ENCODE measurements around the gene ABCA3.
A peak's percentile ranks its signal among the peaks of the same experiment; 100 is the strongest.
"Not testable (repeated sequence)": the region's sequence is repeated elsewhere in the genome, so short reads cannot be mapped to it uniquely, and the experiment has no call there.

The ABCA3 gene

GRCh38 chr16:2280981-2281542, 59.5 kb downstream of the ABCA3 start:
- no peak for DNase-seq (ENCODE audit: low read depth in 2 of 2)

GRCh38 chr16:2280461-2280860, 60.1 kb downstream of the ABCA3 start:
- no peak for DNase-seq (ENCODE audit: low read depth in 2 of 2)

GRCh38 chr16:2278956-2279800, 61.4 kb downstream of the ABCA3 start:
- DNase-seq (ENCODE audit: low read depth in 2 of 2) = no peak

- DNase-seq (ENCODE audit: low read depth in 2 of 2) = no peak
These were observed 62.3 kb downstream of the ABCA3 start for GRCh38 chr16:2278272-2278608.

- DNase-seq (ENCODE audit: low read depth in 2 of 2) = no peak
These were observed 62.9 kb downstream of the ABCA3 start for GRCh38 chr16:2277466-2278271.

GRCh38 chr16:2276368-2277195, 63.9 kb downstream of the ABCA3 start:
- DNase-seq (ENCODE audit: low read depth in 2 of 2) = no peak

GRCh38 chr16:2275476-2276367, 64.8 kb downstream of the ABCA3 start:
- DNase-seq (ENCODE audit: low read depth in 2 of 2) = no peak

- no peak for DNase-seq (ENCODE audit: low read depth in 2 of 2)
These were observed 66.6 kb downstream of the ABCA3 start for GRCh38 chr16:2273931-2274330.

- no peak for DNase-seq (ENCODE audit: low read depth in 2 of 2)
These were observed 67.0 kb downstream of the ABCA3 start for GRCh38 chr16:2273484-2273883.

GRCh38 chr16:2271848-2272461, 68.6 kb downstream of the ABCA3 start:
- DNase-seq (ENCODE audit: low read depth in 2 of 2) = no peak

GRCh38 chr16:2270588-2271470, 69.7 kb downstream of the ABCA3 start:
- no peak for DNase-seq (ENCODE audit: low read depth in 2 of 2)

GRCh38 chr16:2270070-2270462, 70.5 kb downstream of the ABCA3 start:
- no peak for DNase-seq (ENCODE audit: low read depth in 2 of 2)

GRCh38 chr16:2267913-2268666, 72.4 kb downstream of the ABCA3 start, which contains the start of gene RNPS1:
Gene RNPS1 (minus strand): TSS chr16:2268126. CDS start chr16:2264643, 3,483 bp downstream.
- DNase-seq (ENCODE audit: low read depth in 2 of 2) = peak; percentile 85 to 92

GRCh38 chr16:2267505-2267912, 73.0 kb downstream of the ABCA3 start:
- peak in 1 of 2 donors; percentile 7 for DNase-seq (ENCODE audit: low read depth in 2 of 2)

- DNase-seq (ENCODE audit: low read depth in 2 of 2) = not testable (repeated sequence)
These were observed 73.6 kb downstream of the ABCA3 start for GRCh38 chr16:2266887-2267286.

GRCh38 chr16:2263026-2263425, 77.5 kb downstream of the ABCA3 start:
- not testable (repeated sequence) for DNase-seq (ENCODE audit: low read depth in 2 of 2)

GRCh38 chr16:2260250-2260649, 80.3 kb downstream of the ABCA3 start:
- no peak for DNase-seq (ENCODE audit: low read depth in 2 of 2)

- DNase-seq (ENCODE audit: low read depth in 2 of 2) = not testable (repeated sequence)
These were observed 82.0 kb downstream of the ABCA3 start for GRCh38 chr16:2258530-2258929.
